GM19395 (cell line): ENCODE results near the gene SURF6.
"Not testable (repeated sequence)": the region's sequence is repeated elsewhere in the genome, so short reads cannot be mapped to it uniquely, and the experiment has no call there.

Source experiments
- ATAC-seq: cut with Tn5 transposase; IDR thresholded peaks from one replicate; pipeline ENCODE4 v1.9.1; 2021; ENCODE audit warnings: mild to moderate bottlenecking, moderate library complexity; ENCODE audit not compliant: unreplicated experiment

Gene SURF6

GRCh38 chr9:133329306-133330156, 6.5 kb downstream of the SURF6 start:
- ATAC-seq, result not testable (repeated sequence)

- no peak for ATAC-seq
Measured at GRCh38 chr9:133327834-133328484, 8.0 kb downstream of the SURF6 start.

- not testable (repeated sequence) for ATAC-seq
Measured at GRCh38 chr9:133327021-133327420, 9.0 kb downstream of the SURF6 start.

GRCh38 chr9:133323991-133324703, 11.8 kb downstream of the SURF6 start:
- no peak for ATAC-seq

GRCh38 chr9:133323211-133323610, 12.8 kb downstream of the SURF6 start:
- ATAC-seq, result no peak

GRCh38 chr9:133322701-133323100, 13.3 kb downstream of the SURF6 start:
- ATAC-seq, result no peak

GRCh38 chr9:133321411-133321935, 14.5 kb downstream of the SURF6 start:
- no peak for ATAC-seq

GRCh38 chr9:133320421-133320881, 15.5 kb downstream of the SURF6 start:
- no peak for ATAC-seq

- ATAC-seq, result not testable (repeated sequence)
Measured at GRCh38 chr9:133317551-133317950, 18.4 kb downstream of the SURF6 start.

- no peak for ATAC-seq
Measured at GRCh38 chr9:133315997-133316396, 20.0 kb downstream of the SURF6 start.

- ATAC-seq, result no peak
Measured at GRCh38 chr9:133309608-133310007, 26.4 kb downstream of the SURF6 start.

- no peak for ATAC-seq
Measured at GRCh38 chr9:133307301-133307700, 28.7 kb downstream of the SURF6 start.

- no peak for ATAC-seq
Measured at GRCh38 chr9:133306242-133307204, 29.5 kb downstream of the SURF6 start.

GRCh38 chr9:133305731-133306130, 30.3 kb downstream of the SURF6 start:
- no peak for ATAC-seq

GRCh38 chr9:133304477-133305377, 31.3 kb downstream of the SURF6 start:
- no peak for ATAC-seq

GRCh38 chr9:133304158-133304470, 31.9 kb downstream of the SURF6 start:
- no peak for ATAC-seq

- ATAC-seq, result no peak
Measured at GRCh38 chr9:133303266-133304157, 32.5 kb downstream of the SURF6 start.
